Subcutaneous abdominal adipose tissue (tissue), 5 donors: Measurements from ENCODE around the gene LRRK1.

Experiments
- H3K27ac ChIP-seq: one replicate; pipeline ENCODE4 v1.7.0; 2013; ENCODE audit warnings: low read depth, mild to moderate bottlenecking, inconsistent platforms, low read length, moderate library complexity
- H3K27me3 ChIP-seq, 5 donors: one replicate each; pipeline ENCODE4 v1.7.0; 2013; ENCODE audit warnings: low read length in 5 of 5, inconsistent platforms in 1 of 5; ENCODE audit not compliant: control insufficient read depth in 5 of 5, insufficient read depth in 4 of 5
- H3K36me3 ChIP-seq, 5 donors: one replicate each; pipeline ENCODE4 v1.7.0; 2013; ENCODE audit warnings: low read length in 5 of 5; ENCODE audit not compliant: control insufficient read depth in 5 of 5, insufficient read depth in 5 of 5
- H3K4me1 ChIP-seq, 5 donors: one replicate each; pipeline ENCODE4 v1.7.0; 2013; ENCODE audit warnings: low read length in 5 of 5, mild to moderate bottlenecking in 3 of 5, moderate library complexity in 1 of 5; ENCODE audit not compliant: control insufficient read depth in 5 of 5, insufficient read depth in 5 of 5
- H3K4me3 ChIP-seq, 5 donors: one replicate each; pipeline ENCODE4 v1.7.0; 2013; ENCODE audit warnings: low read length in 5 of 5, low read depth in 1 of 5
- H3K9ac ChIP-seq, 5 donors: one replicate each; pipeline ENCODE4 v1.7.0; 2013; ENCODE audit warnings: low read length in 5 of 5, mild to moderate bottlenecking in 4 of 5, moderate library complexity in 3 of 5
- H3K9me3 ChIP-seq, 5 donors: one replicate each; pipeline ENCODE4 v1.7.0; 2013; ENCODE audit warnings: low read length in 5 of 5; ENCODE audit not compliant: control insufficient read depth in 5 of 5
- donor health status: healthy.
- donor health status: healthy.
- donor health status: healthy.
- donor health status: healthy.
- donor health status: healthy.

Gene LRRK1

GRCh38 chr15:101033801-101034200 is 114.6 kb downstream of the LRRK1 start:
- peaks cover 0 to 10% (median 3%) of the 10 kb centered on the region in 5 donors for H3K9me3 ChIP-seq
- no peaks in the 10 kb centered on the region for H3K4me1 ChIP-seq
- H3K4me3 ChIP-seq: no peak overlapping the region
- H3K36me3 ChIP-seq: peaks cover 11 to 49% (median 21%) of the 10 kb centered on the region in 5 donors
- H3K9ac ChIP-seq: no peak overlapping the region
- H3K27ac ChIP-seq: no peak overlapping the region
- H3K27me3 ChIP-seq: no peaks in the 10 kb centered on the region

- no peaks in the 10 kb centered on the region for H3K4me1 ChIP-seq
- H3K9ac ChIP-seq: no peak overlapping the region
- peaks cover 0 to 10% (median 3%) of the 10 kb centered on the region in 5 donors for H3K9me3 ChIP-seq
- H3K27me3 ChIP-seq: no peaks in the 10 kb centered on the region
- H3K36me3 ChIP-seq: peaks cover 9 to 34% (median 11%) of the 10 kb centered on the region in 5 donors
- no peak overlapping the region for H3K27ac ChIP-seq
- H3K4me3 ChIP-seq: no peak overlapping the region
Observed at GRCh38 chr15:101035611-101036010, 116.5 kb downstream of the LRRK1 start.

- no peak overlapping the region for H3K27ac ChIP-seq
- H3K27me3 ChIP-seq: no peaks in the 10 kb centered on the region
- peaks cover 0 to 10% (median 5%) of the 10 kb centered on the region in 5 donors for H3K9me3 ChIP-seq
- H3K9ac ChIP-seq: no peak overlapping the region
- peaks cover 6 to 28% (median 10%) of the 10 kb centered on the region in 5 donors for H3K36me3 ChIP-seq
- H3K4me1 ChIP-seq: no peaks in the 10 kb centered on the region
- H3K4me3 ChIP-seq: no peak overlapping the region
Observed at GRCh38 chr15:101036189-101036588, 117.0 kb downstream of the LRRK1 start.

GRCh38 chr15:101037090-101037830 is 118.1 kb downstream of the LRRK1 start:
- Histone ChIP-seq H3K9ac (no peak overlapping the region), H3K4me1 (no peaks in the 10 kb centered on the region), H3K27ac (no peak overlapping the region), H3K27me3 (no peaks in the 10 kb centered on the region), H3K9me3 (peaks cover 0 to 10% (median 5%) of the 10 kb centered on the region in 5 donors), H3K4me3 (no peak overlapping the region), H3K36me3 (peaks cover 5 to 24% (median 9%) of the 10 kb centered on the region in 5 donors)

- H3K4me3 ChIP-seq: no peak overlapping the region
- H3K36me3 ChIP-seq: peaks cover 7 to 27% (median 9%) of the 10 kb centered on the region in 5 donors
- H3K27me3 ChIP-seq: no peaks in the 10 kb centered on the region
- H3K27ac ChIP-seq: no peak overlapping the region
- peaks cover 0 to 10% (median 5%) of the 10 kb centered on the region in 5 donors for H3K9me3 ChIP-seq
- no peak overlapping the region for H3K9ac ChIP-seq
- no peaks in the 10 kb centered on the region for H3K4me1 ChIP-seq
Observed at GRCh38 chr15:101038327-101039003, 119.3 kb downstream of the LRRK1 start.

- Histone ChIP-seq H3K4me3 (no peak overlapping the region), H3K4me1 (no peaks in the 10 kb centered on the region), H3K9me3 (peaks cover 0 to 10% (median 3%) of the 10 kb centered on the region in 5 donors), H3K27me3 (no peaks in the 10 kb centered on the region), H3K9ac (no peak overlapping the region), H3K27ac (no peak overlapping the region), H3K36me3 (peaks cover 0 to 33% (median 14%) of the 10 kb centered on the region in 5 donors)
Observed at GRCh38 chr15:101039461-101039860, 120.3 kb downstream of the LRRK1 start.

GRCh38 chr15:101042320-101042719 is 123.2 kb downstream of the LRRK1 start:
- Histone ChIP-seq H3K4me3 (no peak overlapping the region), H3K9me3 (peaks cover 0 to 3% (median 0%) of the 10 kb centered on the region in 5 donors), H3K27ac (no peak overlapping the region), H3K9ac (no peak overlapping the region), H3K36me3 (peaks cover 0 to 52% (median 20%) of the 10 kb centered on the region in 5 donors), H3K4me1 (no peaks in the 10 kb centered on the region), H3K27me3 (no peaks in the 10 kb centered on the region)

GRCh38 chr15:101043011-101043410 is 123.9 kb downstream of the LRRK1 start:
- no peak overlapping the region for H3K9ac ChIP-seq
- H3K36me3 ChIP-seq: peaks cover 0 to 50% (median 19%) of the 10 kb centered on the region in 5 donors
- H3K4me3 ChIP-seq: no peak overlapping the region
- H3K27ac ChIP-seq: no peak overlapping the region
- H3K9me3 ChIP-seq: peaks cover 0 to 3% (median 0%) of the 10 kb centered on the region in 5 donors
- H3K27me3 ChIP-seq: no peaks in the 10 kb centered on the region
- H3K4me1 ChIP-seq: no peaks in the 10 kb centered on the region

- Histone ChIP-seq H3K27ac (no peak overlapping the region), H3K9me3 (peaks cover 0 to 3% (median 0%) of the 10 kb centered on the region in 5 donors), H3K4me3 (no peak overlapping the region), H3K4me1 (no peaks in the 10 kb centered on the region), H3K36me3 (peaks cover 0 to 53% (median 23%) of the 10 kb centered on the region in 5 donors), H3K27me3 (no peaks in the 10 kb centered on the region), H3K9ac (no peak overlapping the region)
Observed at GRCh38 chr15:101043911-101044624, 124.9 kb downstream of the LRRK1 start.
